PC-3 (cell line): ENCODE results near the gene SLC25A48. TPM values are rescaled to one million over a fixed set of nuclear protein-coding genes. Genes with fewer than 3 reads are reported as not detected.

Experiments
- ATAC-seq: fragments of 200-7000 bp; cut with Tn5 transposase; 2 replicates; pipeline ENCODE4 v1.9.1; 2020; ENCODE audit warnings: mild to moderate bottlenecking, moderate library complexity
- BruUV-seq: library from RNA; stranded (reverse); fragments of 400-500 nt; replicated peaks from 2 replicates; lab custom pipeline; 2021; lab: Mats Ljungman, UMichigan
- CTCF ChIA-PET: fragments of 300-600 bp; sonication (Branson Sonifier 250); formaldehyde crosslinking; loops from one replicate; lab custom pipeline; 2022; ENCODE audit warnings: antibody characterized with exemption; lab: Charles Lee
- POLR2A ChIA-PET: fragments of 300-600 bp; sonication (Branson Sonifier 250); formaldehyde crosslinking; loops from one replicate; lab custom pipeline; 2022; ENCODE audit warnings: antibody characterized with exemption; ENCODE audit not compliant: unreplicated experiment; lab: Charles Lee
- DNase-seq: peaks from one replicate; pipeline ENCODE4 v3.0.0-alpha.2; 2015
- H2AFZ ChIP-seq: fragments of 300-600 bp; sonication (generic); 2 replicates; pipeline ENCODE4 v1.6.0; 2016; ENCODE audit warnings: antibody characterized with exemption, low read length
- H3F3A ChIP-seq: fragments of 300-600 bp; sonication (generic); one replicate; pipeline ENCODE4 v1.6.0; 2017; ENCODE audit warnings: antibody characterized with exemption, low read length, control low read depth, mild to moderate bottlenecking; ENCODE audit not compliant: unreplicated experiment
- H3K27ac ChIP-seq: fragments of 300-600 bp; sonication (generic); 2 replicates; pipeline ENCODE4 v1.5.1; 2016; ENCODE audit warnings: mild to moderate bottlenecking, low read length
- H3K27me3 ChIP-seq: fragments of 300-600 bp; sonication (generic); 2 replicates; pipeline ENCODE4 v1.6.1; 2016; ENCODE audit warnings: low read length, mixed read lengths
- H3K36me3 ChIP-seq: fragments of 300-600 bp; sonication (generic); 2 replicates; pipeline ENCODE4 v1.6.1; 2016; ENCODE audit warnings: low read depth, mixed run types, low read length, mixed read lengths
- H3K4me1 ChIP-seq: fragments of 300-600 bp; sonication (generic); 2 replicates; pipeline ENCODE4 v1.5.1; 2016; ENCODE audit warnings: low read length; ENCODE audit not compliant: insufficient read depth
- H3K4me2 ChIP-seq: fragments of 300-600 bp; sonication (generic); 2 replicates; pipeline ENCODE4 v1.6.0; 2016; ENCODE audit warnings: low read length
- H3K4me3 ChIP-seq: fragments of 300-600 bp; sonication (generic); 2 replicates; pipeline ENCODE4 v1.5.1; 2016; ENCODE audit warnings: mild to moderate bottlenecking, low read length, mixed read lengths
- H3K79me2 ChIP-seq: fragments of 300-600 bp; sonication (generic); 2 replicates; pipeline ENCODE4 v1.6.1; 2017; ENCODE audit warnings: low read length, mixed read lengths
- H3K9ac ChIP-seq: fragments of 300-600 bp; sonication (generic); 2 replicates; pipeline ENCODE4 v1.6.0; 2016; ENCODE audit warnings: mild to moderate bottlenecking, low read length
- H3K9me2 ChIP-seq: fragments of 300-600 bp; sonication (generic); replicated peaks from 2 replicates; pipeline ENCODE4 v1.6.1; 2016; ENCODE audit warnings: mixed run types, low read length, mixed read lengths
- H3K9me3 ChIP-seq: fragments of 300-600 bp; sonication (generic); 2 replicates; pipeline ENCODE4 v1.6.1; 2016; ENCODE audit warnings: low read length, mixed read lengths
- H4K20me1 ChIP-seq: fragments of 300-600 bp; sonication (generic); 2 replicates; pipeline ENCODE4 v1.6.1; 2016; ENCODE audit warnings: low read length, mixed read lengths
- EZH2 ChIP-seq: fragments of 300-600 bp; sonication (generic); IDR thresholded peaks from one replicate; pipeline ENCODE4 v1.6.1; 2017; ENCODE audit warnings: antibody characterized with exemption, mild to moderate bottlenecking, low read length; ENCODE audit not compliant: unreplicated experiment
- EZH2phosphoT487 ChIP-seq: fragments of 300-600 bp; sonication (generic); IDR thresholded peaks from 2 replicates; pipeline ENCODE4 v1.6.1; 2018; ENCODE audit warnings: mild to moderate bottlenecking, antibody characterized with exemption, low read length, borderline replicate concordance
- intact Hi-C: fragments of 100-400 bp; cut with micrococcal nuclease; formaldehyde crosslinking; loops from 2 replicates; pipeline ENCODE4 v1.9.0; 2023
- total RNA-seq: library from RNA; depleted of rRNA; stranded (reverse); fragments of >200 nt; gene quantifications from 2 replicates; pipeline ENCODE4 v1.2.3, GENCODE V29; 2014
- TF ChIP-seq, protein P1 (sequence below): fragments of 300-600 bp; sonication (generic); conservative IDR thresholded peaks from 2 replicates; pipeline ENCODE4 v1.5.1; 2017; ENCODE audit warnings: antibody characterized with exemption, low read depth, mild to moderate bottlenecking, low read length

SLC25A48 gene
- total RNA-seq, 1 experiment from 2014 or later: not detected

DNA sequence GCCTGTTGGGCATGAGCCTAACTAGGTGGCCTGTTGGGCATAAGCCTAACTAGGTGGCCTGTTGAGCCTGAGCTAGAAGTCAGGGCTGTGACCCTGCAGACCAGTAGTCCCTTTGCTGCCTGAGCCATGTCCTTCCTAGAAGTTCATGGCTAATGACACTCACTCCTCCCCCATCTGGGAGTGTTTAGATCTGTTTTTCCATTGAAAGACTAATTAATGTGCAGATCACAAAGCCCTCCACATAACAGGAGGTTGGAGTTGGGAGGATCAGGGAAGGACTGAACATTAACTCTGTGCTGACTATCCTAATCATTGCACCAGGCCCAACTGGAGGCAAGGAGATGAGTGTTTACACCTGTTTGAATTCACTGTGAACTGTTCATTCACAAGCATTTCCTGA lies 27.6 kb downstream of the SLC25A48 start:
- intact Hi-C loops: no loop called here
- ChIA-PET CTCF (no interaction called here), POLR2A (no interaction called here)
- H3K9ac ChIP-seq: no peak overlapping the region
- H3K27me3 ChIP-seq: peaks cover 6% of the 10 kb centered on the region; the same call in 1 of the 2 replicates
- no peaks in the 10 kb centered on the region for H3K9me3 ChIP-seq
- TF ChIP-seq EZH2phosphoT487 (no peak), EZH2 (no peak)
- TF ChIP-seq, protein P1, sequence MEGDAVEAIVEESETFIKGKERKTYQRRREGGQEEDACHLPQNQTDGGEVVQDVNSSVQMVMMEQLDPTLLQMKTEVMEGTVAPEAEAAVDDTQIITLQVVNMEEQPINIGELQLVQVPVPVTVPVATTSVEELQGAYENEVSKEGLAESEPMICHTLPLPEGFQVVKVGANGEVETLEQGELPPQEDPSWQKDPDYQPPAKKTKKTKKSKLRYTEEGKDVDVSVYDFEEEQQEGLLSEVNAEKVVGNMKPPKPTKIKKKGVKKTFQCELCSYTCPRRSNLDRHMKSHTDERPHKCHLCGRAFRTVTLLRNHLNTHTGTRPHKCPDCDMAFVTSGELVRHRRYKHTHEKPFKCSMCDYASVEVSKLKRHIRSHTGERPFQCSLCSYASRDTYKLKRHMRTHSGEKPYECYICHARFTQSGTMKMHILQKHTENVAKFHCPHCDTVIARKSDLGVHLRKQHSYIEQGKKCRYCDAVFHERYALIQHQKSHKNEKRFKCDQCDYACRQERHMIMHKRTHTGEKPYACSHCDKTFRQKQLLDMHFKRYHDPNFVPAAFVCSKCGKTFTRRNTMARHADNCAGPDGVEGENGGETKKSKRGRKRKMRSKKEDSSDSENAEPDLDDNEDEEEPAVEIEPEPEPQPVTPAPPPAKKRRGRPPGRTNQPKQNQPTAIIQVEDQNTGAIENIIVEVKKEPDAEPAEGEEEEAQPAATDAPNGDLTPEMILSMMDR: no peak
- no TSS peak for BruUV-seq
- H3K4me1 ChIP-seq: no peaks in the 10 kb centered on the region
- no peaks in the 10 kb centered on the region for H3K9me2 ChIP-seq
- H3K4me3 ChIP-seq: no peak overlapping the region
- no peaks in the 10 kb centered on the region for H3K36me3 ChIP-seq
- ATAC-seq (no peak), DNase-seq (no peak)
- H4K20me1 ChIP-seq: no peaks in the 10 kb centered on the region
- H3K27ac ChIP-seq: no peak overlapping the region
- no peak overlapping the region for H3K4me2 ChIP-seq
- H3K79me2 ChIP-seq: no peaks in the 10 kb centered on the region
- H2AFZ ChIP-seq: no peak overlapping the region
- no peaks in the 10 kb centered on the region for H3F3A ChIP-seq

DNA sequence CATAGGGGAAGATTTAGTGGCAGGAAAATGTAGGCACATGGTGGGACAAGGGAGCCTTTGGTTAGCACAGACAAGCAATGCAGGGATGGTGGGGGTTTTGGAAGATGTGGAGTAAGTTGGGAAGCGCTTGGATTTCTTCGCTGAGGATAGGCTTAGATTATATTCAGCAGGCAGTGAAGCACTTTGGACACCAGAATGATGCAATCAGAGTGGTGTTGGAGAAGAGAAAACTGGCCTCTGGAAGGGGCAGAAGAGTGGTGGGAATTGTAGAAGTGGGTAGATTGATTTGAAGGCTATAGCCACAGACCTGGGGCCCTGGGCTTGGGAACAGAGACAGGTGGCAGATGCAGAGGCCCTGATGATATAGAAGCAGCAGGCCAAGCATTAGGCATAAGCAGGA lies 28.3 kb downstream of the SLC25A48 start:
- CTCF ChIA-PET: no interaction called here
- BruUV-seq: no TSS peak
- H3K27me3 ChIP-seq: peaks cover 13% of the 10 kb centered on the region; the same call in 1 of the 2 replicates

More for the DNA sequence above, 28.3 kb downstream of the SLC25A48 start:
- H2AFZ ChIP-seq: no peak overlapping the region
- no peaks in the 10 kb centered on the region for H3K9me2 ChIP-seq
- H4K20me1 ChIP-seq: no peaks in the 10 kb centered on the region
- intact Hi-C loops: no loop called here
- H3K27ac ChIP-seq: no peak overlapping the region
- H3K4me2 ChIP-seq: no peak overlapping the region
- H3K9ac ChIP-seq: no peak overlapping the region
- no peaks in the 10 kb centered on the region for H3K79me2 ChIP-seq
- no peak overlapping the region for H3K4me3 ChIP-seq
- POLR2A ChIA-PET: no interaction called here
- DNase-seq (no peak), ATAC-seq (no peak)
- H3F3A ChIP-seq: no peaks in the 10 kb centered on the region
- no peaks in the 10 kb centered on the region for H3K4me1 ChIP-seq
- no peaks in the 10 kb centered on the region for H3K36me3 ChIP-seq
- TF ChIP-seq, protein P1: no peak
- no peak for TF ChIP-seq EZH2
- no peak for TF ChIP-seq EZH2phosphoT487
- no peaks in the 10 kb centered on the region for H3K9me3 ChIP-seq
